Smooth muscle cell (in vitro differentiated cells): ENCODE data around the gene HGD. TPM values are rescaled to one million over a fixed set of nuclear protein-coding genes. Genes with fewer than 3 reads are reported as not detected.
A peak's percentile ranks its signal among the peaks of the same experiment; 100 is the strongest.

ENCODE experiments used
- DNase-seq: peaks from one replicate; lab custom pipeline; 2025; ENCODE audit not compliant: unreplicated experiment; lab: John Stamatoyannopoulos, UW
- H2AFZ ChIP-seq: fragments of 200-600 bp; sonication (generic); 2 replicates; pipeline ENCODE4 v1.6.0; 2016; ENCODE audit warnings: antibody characterized with exemption, low read depth, mild to moderate bottlenecking
- H3F3A ChIP-seq: fragments of 200-600 bp; sonication (generic); 2 replicates; pipeline ENCODE4 v1.6.0; 2017; ENCODE audit warnings: antibody characterized with exemption, low read depth
- H3K27ac ChIP-seq: fragments of 200-600 bp; sonication (generic); 2 replicates; pipeline ENCODE4 v1.5.1; 2016; ENCODE audit warnings: low read depth, mild to moderate bottlenecking
- H3K27me3 ChIP-seq: fragments of 200-600 bp; sonication (generic); 2 replicates; pipeline ENCODE4 v1.6.1; 2016; ENCODE audit warnings: low read depth, mild to moderate bottlenecking
- H3K36me3 ChIP-seq: fragments of 200-600 bp; sonication (generic); 2 replicates; pipeline ENCODE4 v1.5.1; 2016; ENCODE audit warnings: low read depth
- H3K4me1 ChIP-seq: fragments of 200-600 bp; sonication (generic); 2 replicates; pipeline ENCODE4 v1.5.1; 2016; ENCODE audit warnings: low read depth
- H3K4me2 ChIP-seq: fragments of 200-600 bp; sonication (generic); 2 replicates; pipeline ENCODE4 v1.6.0; 2016; ENCODE audit warnings: mild to moderate bottlenecking
- H3K4me3 ChIP-seq: fragments of 200-600 bp; sonication (generic); 2 replicates; pipeline ENCODE4 v1.5.1; 2016; ENCODE audit warnings: mild to moderate bottlenecking
- H3K79me2 ChIP-seq: fragments of 200-600 bp; sonication (generic); 2 replicates; pipeline ENCODE4 v1.6.0; 2016; ENCODE audit warnings: low read depth, mild to moderate bottlenecking
- H3K9ac ChIP-seq: fragments of 200-600 bp; sonication (generic); 2 replicates; pipeline ENCODE4 v1.6.0; 2016; ENCODE audit warnings: low read depth
- H3K9me3 ChIP-seq: fragments of 200-600 bp; sonication (generic); replicated peaks from 2 replicates; pipeline ENCODE4 v1.5.1; 2016; ENCODE audit warnings: low read depth
- H4K20me1 ChIP-seq: fragments of 200-600 bp; sonication (generic); 2 replicates; pipeline ENCODE4 v1.6.0; 2016; ENCODE audit warnings: low read depth
- WGBS: methylation state at CpG from one replicate; pipeline ENCODE4 v1.1.7; 2016; ENCODE audit warnings: low lambda C conversion rate; 5-methylcytosine and 5-hydroxymethylcytosine counted together
- polyA plus RNA-seq: library from polyadenylated mRNA; unstranded; fragments of >200 nt; fragmentation: Nextera tagmentation; extraction: Ambion mirVana; gene quantifications from 2 replicates; pipeline ENCODE4 v1.2.1, GENCODE V29; 2016
- total RNA-seq: library from RNA; depleted of rRNA; stranded (reverse); fragments of >200 nt; gene quantifications from 2 replicates; pipeline ENCODE4 v1.2.3, GENCODE V29; 2014
- TF ChIP-seq, protein P1 (sequence below): fragments of 200-600 bp; sonication (generic); IDR thresholded peaks from 2 replicates; pipeline ENCODE4 v1.5.1; 2017; ENCODE audit warnings: borderline replicate concordance, mild to moderate bottlenecking, antibody characterized with exemption; ENCODE audit not compliant: insufficient read depth, poor library complexity, severe bottlenecking

The HGD gene
- total and polyA plus RNA-seq, 2 experiments from 2014 or later = 3.8 to 10.9 TPM

DNA sequence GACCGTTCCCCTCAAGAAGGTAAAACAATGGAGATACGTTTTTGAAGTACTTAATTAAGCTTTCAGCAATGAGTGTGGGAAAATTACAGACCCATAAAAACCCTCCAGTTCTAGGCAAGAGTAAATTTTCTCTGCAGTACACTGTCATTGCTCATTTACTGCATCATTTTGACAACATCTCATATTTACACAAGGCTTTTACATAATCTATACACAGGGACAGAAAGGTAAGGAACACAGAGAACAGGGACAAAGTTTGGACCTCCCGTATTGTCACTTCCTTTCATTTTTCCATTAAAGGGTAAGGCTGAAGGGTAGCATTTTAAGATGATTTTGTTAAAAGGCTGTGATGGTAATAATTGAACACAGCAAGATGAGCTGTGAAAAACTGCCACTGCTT is 7.4 kb upstream of the HGD start:
- TF ChIP-seq, protein P1, sequence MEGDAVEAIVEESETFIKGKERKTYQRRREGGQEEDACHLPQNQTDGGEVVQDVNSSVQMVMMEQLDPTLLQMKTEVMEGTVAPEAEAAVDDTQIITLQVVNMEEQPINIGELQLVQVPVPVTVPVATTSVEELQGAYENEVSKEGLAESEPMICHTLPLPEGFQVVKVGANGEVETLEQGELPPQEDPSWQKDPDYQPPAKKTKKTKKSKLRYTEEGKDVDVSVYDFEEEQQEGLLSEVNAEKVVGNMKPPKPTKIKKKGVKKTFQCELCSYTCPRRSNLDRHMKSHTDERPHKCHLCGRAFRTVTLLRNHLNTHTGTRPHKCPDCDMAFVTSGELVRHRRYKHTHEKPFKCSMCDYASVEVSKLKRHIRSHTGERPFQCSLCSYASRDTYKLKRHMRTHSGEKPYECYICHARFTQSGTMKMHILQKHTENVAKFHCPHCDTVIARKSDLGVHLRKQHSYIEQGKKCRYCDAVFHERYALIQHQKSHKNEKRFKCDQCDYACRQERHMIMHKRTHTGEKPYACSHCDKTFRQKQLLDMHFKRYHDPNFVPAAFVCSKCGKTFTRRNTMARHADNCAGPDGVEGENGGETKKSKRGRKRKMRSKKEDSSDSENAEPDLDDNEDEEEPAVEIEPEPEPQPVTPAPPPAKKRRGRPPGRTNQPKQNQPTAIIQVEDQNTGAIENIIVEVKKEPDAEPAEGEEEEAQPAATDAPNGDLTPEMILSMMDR = no peak
- Histone ChIP-seq H3K4me2 (peak overlapping the region; percentile 14), H3K27ac (peak overlapping the region; percentile 34), H3K4me1 (peaks cover 18% of the 10 kb centered on the region), H3K27me3 (no peaks in the 10 kb centered on the region), H2AFZ (no peak overlapping the region), H3K9me3 (no peaks in the 10 kb centered on the region), H3F3A (no peaks in the 10 kb centered on the region), H3K36me3 (no peaks in the 10 kb centered on the region), H4K20me1 (no peaks in the 10 kb centered on the region), H3K9ac (no peak overlapping the region), H3K4me3 (no peak overlapping the region), H3K79me2 (no peaks in the 10 kb centered on the region)
- 73% methylated on average over 3 of the region's 3 CpGs for WGBS
- DNase-seq = no peak

DNA sequence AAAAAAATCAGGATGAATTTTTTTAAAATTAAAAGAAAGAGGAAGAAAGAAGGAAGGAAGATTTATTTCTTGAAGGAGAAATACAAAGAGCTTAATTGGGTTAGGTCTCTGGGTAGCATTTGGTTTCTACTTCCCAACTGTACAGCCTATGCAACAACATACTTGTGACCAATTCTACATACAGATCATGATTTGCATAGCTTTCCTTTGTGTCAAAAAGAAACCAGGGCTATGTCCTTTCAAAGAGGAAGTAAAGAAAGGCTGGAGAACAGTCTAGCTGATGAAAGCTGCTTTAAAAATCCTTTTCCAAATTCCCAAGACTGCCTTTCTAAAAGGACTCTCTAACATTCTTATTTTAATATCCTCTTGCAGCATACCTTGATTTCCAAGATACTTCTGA is 6.1 kb upstream of the HGD start:
- Histone ChIP-seq H3K9ac (no peak overlapping the region), H2AFZ (no peak overlapping the region)
- TF ChIP-seq, protein P1 = no peak

DNA sequence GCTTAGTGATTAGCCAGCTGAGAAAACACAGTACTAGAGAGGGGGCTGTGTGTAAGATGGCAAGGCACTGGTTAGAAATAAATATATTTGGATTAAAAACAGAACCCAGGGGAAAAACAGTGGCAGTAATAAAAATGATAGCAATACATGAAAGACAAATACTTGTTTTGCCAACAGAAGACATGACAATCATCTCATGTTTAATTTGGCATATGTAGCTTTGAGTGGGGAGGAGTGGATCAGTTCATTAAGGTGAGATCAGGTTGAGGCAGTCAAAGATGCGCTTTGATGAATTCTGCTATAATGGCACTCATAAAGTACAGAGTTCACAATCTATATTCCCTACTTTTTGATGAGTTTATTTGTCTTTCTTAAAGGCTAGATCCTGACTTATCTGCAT is 3.4 kb upstream of the HGD start:
- H3K4me2 ChIP-seq = no peak overlapping the region
- H3K27me3 ChIP-seq = no peaks in the 10 kb centered on the region
- no peaks in the 10 kb centered on the region for H3K36me3 ChIP-seq
- DNase-seq = no peak
- peaks cover 8% of the 10 kb centered on the region for H3K4me1 ChIP-seq
- 100% methylated on average over 1 of the region's 1 CpG for WGBS
- no peak overlapping the region for H3K27ac ChIP-seq
- no peaks in the 10 kb centered on the region for H3K9me3 ChIP-seq
- no peaks in the 10 kb centered on the region for H3K79me2 ChIP-seq
- no peak overlapping the region for H2AFZ ChIP-seq
- no peak overlapping the region for H3K4me3 ChIP-seq
- H3K9ac ChIP-seq = no peak overlapping the region
- no peaks in the 10 kb centered on the region for H3F3A ChIP-seq
- H4K20me1 ChIP-seq = no peaks in the 10 kb centered on the region
- TF ChIP-seq, protein P1 = no peak

More for the DNA sequence above, 6.1 kb upstream of the HGD start:
- Histone ChIP-seq H3K27me3 (no peaks in the 10 kb centered on the region), H3F3A (no peaks in the 10 kb centered on the region), H3K79me2 (no peaks in the 10 kb centered on the region), H3K4me2 (peak overlapping the region; percentile 53), H4K20me1 (no peaks in the 10 kb centered on the region), H3K27ac (peak overlapping the region; percentile 34), H3K36me3 (no peaks in the 10 kb centered on the region), H3K4me1 (peaks cover 8% of the 10 kb centered on the region), H3K9me3 (no peaks in the 10 kb centered on the region), H3K4me3 (no peak overlapping the region)
- no peak for DNase-seq

DNA sequence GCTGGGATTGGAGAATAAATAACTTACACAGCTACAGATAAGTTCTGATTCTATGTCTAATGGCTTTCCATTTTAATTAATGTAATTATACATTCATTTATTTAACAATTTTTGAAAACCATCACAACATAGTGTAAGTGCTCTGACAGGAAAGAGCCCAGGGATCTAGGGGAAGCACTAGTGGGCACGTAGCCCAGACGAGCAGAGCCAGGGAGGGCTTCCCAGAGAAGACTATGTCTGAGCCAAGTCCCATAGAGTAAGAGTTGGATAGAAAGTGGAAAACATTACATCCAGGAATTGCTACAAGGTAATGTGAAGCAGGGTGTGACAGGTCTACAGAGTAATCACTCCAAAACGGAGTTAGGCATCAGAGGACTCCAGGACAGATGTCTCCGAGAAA is 2.9 kb upstream of the HGD start:
- H3K79me2 ChIP-seq = no peaks in the 10 kb centered on the region
- H4K20me1 ChIP-seq = no peaks in the 10 kb centered on the region
- no peaks in the 10 kb centered on the region for H3K36me3 ChIP-seq
- H3K4me2 ChIP-seq = no peak overlapping the region
- H3F3A ChIP-seq = no peaks in the 10 kb centered on the region
- WGBS = 90% methylated on average over 4 of the region's 4 CpGs
- no peaks in the 10 kb centered on the region for H3K27me3 ChIP-seq
- no peak overlapping the region for H3K9ac ChIP-seq
- no peak overlapping the region for H2AFZ ChIP-seq
- no peak overlapping the region for H3K27ac ChIP-seq
- TF ChIP-seq, protein P1 = no peak
- peaks cover 11% of the 10 kb centered on the region for H3K4me1 ChIP-seq
- H3K9me3 ChIP-seq = no peaks in the 10 kb centered on the region
- no peak for DNase-seq
- no peak overlapping the region for H3K4me3 ChIP-seq
